SK-N-SH (cell line): ENCODE measurements around the gene KMT2C. TPM values are rescaled to one million over a fixed set of nuclear protein-coding genes. Genes with fewer than 3 reads are reported as not detected.
A peak's percentile ranks its signal among the peaks of the same experiment; 100 is the strongest.

ENCODE experiments used
- CTCF ChIA-PET: fragments of 300-600, 350-600 bp; formaldehyde crosslinking; extraction: SDS; loops from one replicate; lab custom pipeline; 2021; lab: Yijun Ruan, JAX
- POLR2A ChIA-PET: fragments of 350-600 bp; sonication (Branson Sonifier 250); formaldehyde crosslinking; extraction: SDS; loops from one replicate; lab custom pipeline; 2020; ENCODE audit warnings: antibody characterized with exemption, inconsistent platforms; lab: Yijun Ruan, JAX
- DNase-seq: peaks from one replicate; pipeline ENCODE4 v3.0.0; 2012
- H2AFZ ChIP-seq: fragments of 200-600 bp; sonication (generic); 2 replicates; pipeline ENCODE4 v1.8.1; 2016; ENCODE audit warnings: antibody characterized with exemption, mild to moderate bottlenecking, low read depth
- H3F3A ChIP-seq: fragments of 200-600 bp; sonication (generic); replicated peaks from 2 replicates; pipeline ENCODE3; 2016; ENCODE audit warnings: antibody characterized with exemption, mild to moderate bottlenecking; ENCODE audit not compliant: insufficient read depth
- H3K27ac ChIP-seq, 2 experiments: fragments of 200-500 bp in 1 of 2; fragments of 200-600 bp in 1 of 2; sonication (Bioruptor generic) in 1 of 2; sonication (generic), shearing (Covaris generic) in 1 of 2; 2 replicates each; pipeline versions ENCODE4 v1.5.1 to v1.6.1; 2014 to 2016; ENCODE audit warnings: low read depth in 2 of 2, inconsistent platforms in 1 of 2, low read length in 1 of 2, mild to moderate bottlenecking in 1 of 2, mixed read lengths in 1 of 2
- H3K27me3 ChIP-seq: fragments of 200-600 bp; sonication (generic), shearing (Covaris generic); 2 replicates; pipeline ENCODE4 v1.6.1; 2016; ENCODE audit warnings: mixed run types; ENCODE audit not compliant: insufficient read depth
- H3K36me3 ChIP-seq, 2 experiments: fragments of 200-500 bp in 1 of 2; fragments of 200-600 bp in 1 of 2; sonication (Bioruptor generic) in 1 of 2; sonication (generic) in 1 of 2; replicated peaks in 1 of 2; 2 replicates each; pipeline versions ENCODE3 to v1.5.1; 2014 to 2016; ENCODE audit warnings: low read length in 1 of 2, mild to moderate bottlenecking in 1 of 2; ENCODE audit not compliant: insufficient read depth in 2 of 2, control insufficient read depth in 1 of 2
- H3K4me1 ChIP-seq, 2 experiments: fragments of 200-500 bp in 1 of 2; fragments of 200-600 bp in 1 of 2; sonication (Bioruptor generic) in 1 of 2; sonication (generic), shearing (Covaris generic) in 1 of 2; 2 replicates each; pipeline versions ENCODE4 v1.5.1 to v1.6.1; 2014 to 2016; ENCODE audit warnings: low read depth in 1 of 2, low read length in 1 of 2, mixed run types in 1 of 2; ENCODE audit not compliant: insufficient read depth in 2 of 2, control insufficient read depth in 1 of 2
- H3K4me2 ChIP-seq: fragments of 200-600 bp; sonication (generic), shearing (Covaris generic); 2 replicates; pipeline ENCODE4 v1.6.1; 2017; ENCODE audit warnings: mixed run types
- H3K4me3 ChIP-seq, 2 experiments: fragments of 200-500 bp in 1 of 2; fragments of 200-600 bp in 1 of 2; sonication (Bioruptor generic) in 1 of 2; sonication (generic), shearing (Covaris generic) in 1 of 2; 2 replicates each; pipeline versions ENCODE4 v1.5.1 to v1.8.1; 2014 to 2016; ENCODE audit warnings: low read depth in 2 of 2, inconsistent platforms in 1 of 2, low read length in 1 of 2, mild to moderate bottlenecking in 1 of 2, mixed read lengths in 1 of 2, moderate library complexity in 1 of 2
- H3K79me2 ChIP-seq: fragments of 200-600 bp; sonication (generic); 2 replicates; pipeline ENCODE4 v1.8.1; 2017; ENCODE audit warnings: mild to moderate bottlenecking; ENCODE audit not compliant: insufficient read depth
- H3K9ac ChIP-seq: fragments of 200-600 bp; sonication (generic); 2 replicates; pipeline ENCODE4 v1.6.1; 2017; ENCODE audit warnings: mixed run types
- H3K9me2 ChIP-seq: fragments of 200-600 bp; sonication (generic); 2 replicates; pipeline ENCODE4 v1.6.1; 2017; ENCODE audit warnings: mixed run types
- H3K9me3 ChIP-seq: fragments of 200-600 bp; sonication (generic); 2 replicates; pipeline ENCODE4 v1.6.1; 2017; ENCODE audit warnings: mixed run types, mild to moderate bottlenecking, moderate library complexity
- H4K20me1 ChIP-seq: fragments of 200-600 bp; sonication (generic); 2 replicates; pipeline ENCODE4 v1.6.1; 2017; ENCODE audit warnings: mild to moderate bottlenecking, mixed run types; ENCODE audit not compliant: insufficient read depth
- CHD2 ChIP-seq: fragments of 150-350 bp; IDR thresholded peaks from 2 replicates; pipeline ENCODE4 v1.6.1; 2018; ENCODE audit warnings: low read length; ENCODE audit not compliant: partially characterized antibody
- CTCF ChIP-seq: fragments of 200-600 bp; sonication (generic); IDR thresholded peaks from 2 replicates; pipeline ENCODE4 v1.6.1; 2017; ENCODE audit warnings: antibody characterized with exemption, mild to moderate bottlenecking, moderate library complexity
- FOSL2 ChIP-seq: IDR thresholded peaks from 2 replicates; pipeline ENCODE4 v1.4.0; 2012; ENCODE audit warnings: low read depth, mild to moderate bottlenecking, moderate library complexity, borderline replicate concordance
- FOXJ3 ChIP-seq: sonication (generic); formaldehyde crosslinking; IDR thresholded peaks from 2 replicates; pipeline ENCODE4 v1.5.1; 2020; ENCODE audit warnings: mild to moderate bottlenecking, missing genetic modification reagents
- PBX3 ChIP-seq: IDR thresholded peaks from 2 replicates; pipeline ENCODE4; 2012
- REST ChIP-seq: IDR thresholded peaks from 2 replicates; pipeline ENCODE4 v1.6.1; 2012; ENCODE audit warnings: mild to moderate bottlenecking, low read depth, low read length, moderate library complexity
- SIN3A ChIP-seq: IDR thresholded peaks from 2 replicates; pipeline ENCODE4 v1.6.1; 2012; ENCODE audit warnings: low read depth, mild to moderate bottlenecking, low read length, moderate library complexity, borderline replicate concordance
- TEAD4 ChIP-seq: IDR thresholded peaks from 2 replicates; pipeline ENCODE4 v1.4.0; 2012; ENCODE audit warnings: mild to moderate bottlenecking, borderline replicate concordance; ENCODE audit not compliant: insufficient read depth
- YY1 ChIP-seq: IDR thresholded peaks from 2 replicates; pipeline ENCODE4 v1.4.0; 2012; ENCODE audit warnings: low read depth, mild to moderate bottlenecking
- ZBTB33 ChIP-seq: IDR thresholded peaks from 2 replicates; pipeline ENCODE4 v1.4.0; 2012; ENCODE audit warnings: low read depth, borderline replicate concordance
- WGBS: methylation state at CpG from one replicate; pipeline ENCODE4 v1.1.6; 2017; ENCODE audit warnings: low lambda C conversion rate; 5-methylcytosine and 5-hydroxymethylcytosine counted together
- polyA plus RNA-seq, 3 experiments: library from polyadenylated mRNA; depleted of rRNA; stranded (reverse); fragments of >200 nt; gene quantifications; 2 replicates each; pipeline ENCODE4 v1.2.3, GENCODE V29; 2012
- TF ChIP-seq, protein P1 (sequence below): IDR thresholded peaks from 2 replicates; pipeline ENCODE4 v1.4.0; 2012; ENCODE audit warnings: low read depth

Gene KMT2C
- polyA plus RNA-seq, 1 of the 3 experiments (the other 2 are of a cell fraction) = 8.0 TPM

GRCh38 chr7:152467225-152467624 is 31.4 kb upstream of the KMT2C start (continued):
- TF ChIP-seq PBX3 (no peak), CTCF (no peak), TEAD4 (no peak), FOXJ3 (CRISPR knock-in tag) (no peak), SIN3A (no peak), CHD2 (no peak)

DNA sequence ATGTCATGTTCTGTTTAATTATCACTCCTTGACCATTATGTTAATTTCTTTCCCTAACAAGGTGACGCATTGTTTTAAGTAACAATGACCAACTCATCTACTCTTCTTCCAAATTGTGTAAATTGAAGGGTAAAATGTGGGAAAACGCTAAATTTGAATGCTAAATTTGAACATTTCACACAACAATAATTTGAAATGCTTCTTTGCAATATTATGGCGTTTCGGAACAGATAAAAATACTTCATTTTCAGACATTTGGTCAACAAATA is 29.2 kb upstream of the KMT2C start:
- ChIA-PET POLR2A (no interaction called here), CTCF (interaction anchor here (0.7 kb wide), 1 partner anchor 130 kb away, joined by 3 read pairs; no protein-coding TSS in a partner anchor)
- peak overlapping the region; percentile 96 for H2AFZ ChIP-seq
- 7% methylated on average over 4 of the region's 4 CpGs for WGBS
- peak overlapping the region; percentile 76 to 90 for H3K4me3 ChIP-seq
- peak overlapping the region; percentile 94 to 95; a peak in 3 of 4 replicates for H3K27ac ChIP-seq
- H3K4me2 ChIP-seq = peak overlapping the region; percentile 75
- H3K4me1 ChIP-seq = peaks cover 0 to 6% of the 10 kb centered on the region in 2 experiments; a peak in 2 of 4 replicates
- H3K36me3 ChIP-seq = no peaks in the 10 kb centered on the region
- peak overlapping the region; percentile 90 for H3K9ac ChIP-seq
- H3F3A ChIP-seq = peaks cover 8% of the 10 kb centered on the region
- no peak for TF ChIP-seq FOSL2
- 0 out of 2 replicates have a peak, but pooled peaks have one; percentile 13 for TF ChIP-seq YY1
- H4K20me1 ChIP-seq = no peaks in the 10 kb centered on the region
- no peaks in the 10 kb centered on the region for H3K79me2 ChIP-seq
- no peaks in the 10 kb centered on the region for H3K9me3 ChIP-seq
- H3K27me3 ChIP-seq = no peaks in the 10 kb centered on the region
- DNase-seq = no peak
- no peaks in the 10 kb centered on the region for H3K9me2 ChIP-seq

GRCh38 chr7:152464312-152465118 is 28.7 kb upstream of the KMT2C start:
- peak; percentile 99 for DNase-seq
- Histone ChIP-seq H3K27me3 (no peaks in the 10 kb centered on the region), H3K27ac (peak overlapping the region; percentile 94 to 95), H3K79me2 (no peaks in the 10 kb centered on the region), H2AFZ (peak overlapping the region; percentile 96), H3K4me2 (peak overlapping the region; percentile 75), H3K4me1 (peaks cover 0 to 11% of the 10 kb centered on the region in 2 experiments; a peak in 2 of 4 replicates), H3K9me2 (no peaks in the 10 kb centered on the region), H3K4me3 (peak overlapping the region; percentile 76 to 90), H3F3A (peaks cover 8% of the 10 kb centered on the region), H4K20me1 (no peaks in the 10 kb centered on the region), H3K9me3 (no peaks in the 10 kb centered on the region), H3K9ac (peak overlapping the region; percentile 90), H3K36me3 (no peaks in the 10 kb centered on the region)
- 1% methylated on average over 68 of the region's 91 CpGs for WGBS
- ChIA-PET POLR2A (interaction anchor here (0.6 to 1.6 kb wide), 8 partner anchors 23 to 1407 kb away, joined by 3 to 8 read pairs (median 4); partner anchors contain the start of gene XRCC2), CTCF (interaction anchor here (0.7 to 3.3 kb wide), 4 partner anchors 31 to 242 kb away, joined by 3 to 12 read pairs (median 4); no protein-coding TSS in a partner anchor)
- TF ChIP-seq REST (peak; percentile 81), ZBTB33 (0 out of 2 replicates have a peak, but pooled peaks have one; percentile 51), YY1 (peak; percentile 60; the same call in 1 of the 2 replicates), PBX3 (peak; percentile 61)
- TF ChIP-seq, protein P1, sequence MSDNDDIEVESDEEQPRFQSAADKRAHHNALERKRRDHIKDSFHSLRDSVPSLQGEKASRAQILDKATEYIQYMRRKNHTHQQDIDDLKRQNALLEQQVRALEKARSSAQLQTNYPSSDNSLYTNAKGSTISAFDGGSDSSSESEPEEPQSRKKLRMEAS = peak; percentile 44; the same call in 1 of the 2 replicates
